Measurements from ENCODE around the gene SPEM1.

GRCh38 chr17:7421186-7421585, 1.1 kb downstream of the SPEM1 start:
- TF ChIP-seq CTCF (IDR thresholded peaks at IDR 0.05) (no peak), POLR2A (IDR thresholded peaks at IDR 0.05) (no peak)

Measured in body of pancreas (tissue), 4 donors.